NCI-H774 (cell line): ENCODE results near the gene IL36RN.

ENCODE experiments used
- DNase-seq: peaks from one replicate; lab custom pipeline; 2025; lab: John Stamatoyannopoulos, UW

Gene IL36RN

DNA sequence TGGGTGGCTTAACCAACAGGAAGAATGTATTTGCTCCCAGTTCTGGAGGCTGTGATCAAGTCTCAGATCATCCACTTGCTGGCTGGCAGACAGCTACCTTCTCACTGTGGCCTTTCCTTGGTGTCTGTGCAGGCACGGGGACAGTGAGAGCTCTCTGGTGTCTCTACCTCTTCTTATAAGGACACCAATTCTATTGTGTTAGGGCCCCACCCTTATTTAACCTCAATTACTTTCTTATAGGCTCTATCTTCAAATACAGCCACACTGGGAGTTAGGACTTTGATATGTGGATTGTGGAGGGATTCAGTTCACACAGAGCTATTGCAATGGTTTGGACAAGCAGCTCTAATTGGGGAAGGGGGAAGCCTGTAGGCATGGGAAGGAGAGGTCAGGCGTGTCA lies 43.1 kb downstream of the IL36RN start:
- no peak for DNase-seq

DNA sequence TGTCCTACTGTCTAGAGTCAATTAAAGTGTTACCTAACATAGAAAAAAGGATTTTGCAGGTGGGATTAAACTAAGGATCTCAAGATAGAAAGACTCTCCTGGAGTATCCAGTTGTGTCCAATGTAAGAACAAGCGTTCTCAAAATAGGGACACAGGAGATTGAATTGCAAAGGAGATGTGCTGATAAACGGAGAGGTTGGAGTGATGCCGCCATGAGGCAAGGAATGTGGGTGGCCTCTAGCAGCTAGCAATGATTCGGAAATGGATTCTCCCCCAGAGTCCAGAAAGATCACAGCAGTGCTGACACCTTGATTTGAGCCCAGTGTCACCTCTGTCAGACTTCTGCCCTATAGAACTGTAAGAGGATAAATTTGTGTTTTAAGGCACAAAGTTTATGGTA lies 44.3 kb downstream of the IL36RN start:
- no peak for DNase-seq

DNA sequence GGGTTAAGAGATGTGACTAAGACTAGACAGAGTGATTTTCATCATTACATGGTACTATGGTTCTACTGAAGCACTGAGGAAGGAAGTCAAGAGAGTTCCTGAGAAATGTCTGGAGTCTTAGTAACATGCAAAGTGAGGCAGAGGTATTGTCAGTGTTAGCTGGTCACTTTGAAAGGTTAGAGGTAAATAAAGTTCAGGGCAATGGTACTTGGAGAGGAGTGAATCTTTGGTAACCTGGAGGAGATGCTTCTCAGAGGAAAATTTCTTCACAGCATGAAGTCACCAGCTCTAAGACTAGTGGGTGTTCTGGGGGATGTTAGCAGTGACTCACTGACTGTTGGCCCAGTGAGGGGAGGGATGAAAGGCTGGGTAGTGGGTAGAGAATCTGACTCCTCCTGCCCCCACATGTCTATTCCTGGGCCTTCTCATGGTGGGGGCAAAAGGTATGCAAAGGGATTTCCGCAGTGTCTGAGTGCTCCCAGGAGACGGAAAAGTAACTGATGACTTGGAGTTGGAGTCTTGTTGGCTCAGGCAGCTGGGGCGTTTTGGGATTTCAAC lies 45.1 kb downstream of the IL36RN start:
- DNase-seq = no peak

DNA sequence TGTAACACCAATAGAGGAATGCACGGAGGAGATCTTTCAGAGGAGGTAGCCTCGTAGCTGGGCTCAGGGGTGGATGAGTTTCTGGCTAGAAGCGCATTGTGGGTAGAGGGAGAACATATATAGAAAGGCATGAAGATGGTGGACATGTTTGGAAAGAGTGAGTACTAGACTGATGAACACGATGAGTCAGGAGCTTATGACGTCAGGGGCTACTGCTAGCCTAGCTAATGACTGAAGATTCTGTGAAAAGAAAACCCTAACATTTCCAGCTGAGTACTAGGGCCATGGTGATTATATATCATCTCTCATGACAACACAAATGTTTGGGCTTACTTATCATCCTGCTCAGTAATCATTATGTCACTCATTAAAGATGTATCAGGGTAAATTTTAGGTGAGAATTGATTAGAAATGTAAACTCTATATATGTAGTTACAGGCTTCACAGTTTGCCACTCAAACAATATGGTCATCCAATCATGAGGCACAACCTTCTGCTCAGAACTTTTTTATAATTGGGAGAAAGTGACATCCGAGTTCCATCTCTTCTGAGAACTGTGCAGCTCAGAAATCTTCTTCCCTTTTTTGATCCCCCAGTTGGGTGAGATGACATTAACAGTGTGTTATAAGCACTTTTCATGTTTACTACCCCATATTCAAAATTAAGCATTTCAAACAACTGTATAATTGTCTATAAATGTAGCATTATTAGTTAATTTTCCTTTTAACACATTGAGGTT lies 46.2 kb downstream of the IL36RN start:
- no peak for DNase-seq

DNA sequence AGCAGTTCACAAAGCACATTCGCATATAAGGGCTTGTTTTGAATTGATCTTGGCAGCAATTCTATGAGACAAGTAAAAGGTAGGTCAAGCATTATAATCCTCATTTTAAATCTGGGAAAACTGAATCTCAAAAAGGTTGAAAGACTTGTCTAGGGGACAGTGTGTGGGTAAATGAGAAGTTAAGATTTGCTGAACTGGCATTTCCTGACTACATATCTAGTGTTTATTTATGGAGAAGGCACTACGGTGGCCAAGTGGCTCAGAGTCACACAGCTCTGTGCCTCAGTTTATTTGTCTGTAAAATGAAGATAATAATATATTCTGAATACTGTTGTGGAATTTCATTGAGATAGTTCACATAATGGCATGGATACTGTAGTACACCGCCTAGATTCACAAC lies 52.1 kb downstream of the IL36RN start:
- DNase-seq = peak; percentile 0

DNA sequence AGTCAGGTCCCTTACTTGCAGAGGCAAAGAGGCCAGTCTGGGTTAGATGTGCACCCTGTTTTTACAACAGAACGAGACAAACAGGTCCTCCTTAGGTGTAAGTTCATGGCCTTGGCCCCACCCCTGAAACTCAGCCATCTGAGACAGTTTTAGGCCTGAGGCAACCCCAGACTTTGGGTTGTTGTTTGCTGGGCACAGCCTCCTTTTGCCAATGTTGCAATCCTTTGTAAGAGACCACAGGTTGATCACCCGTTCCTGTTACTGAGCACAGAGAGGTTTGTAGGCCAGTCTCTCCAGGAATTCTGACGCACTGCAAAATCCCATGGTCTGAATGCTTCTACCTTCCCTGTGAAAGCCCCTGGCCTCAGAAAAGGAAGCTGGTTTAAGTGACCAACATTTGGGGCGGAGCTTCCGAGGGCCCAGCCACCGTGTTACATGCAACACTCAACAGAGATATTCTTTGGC lies 52.9 kb downstream of the IL36RN start:
- no peak for DNase-seq

DNA sequence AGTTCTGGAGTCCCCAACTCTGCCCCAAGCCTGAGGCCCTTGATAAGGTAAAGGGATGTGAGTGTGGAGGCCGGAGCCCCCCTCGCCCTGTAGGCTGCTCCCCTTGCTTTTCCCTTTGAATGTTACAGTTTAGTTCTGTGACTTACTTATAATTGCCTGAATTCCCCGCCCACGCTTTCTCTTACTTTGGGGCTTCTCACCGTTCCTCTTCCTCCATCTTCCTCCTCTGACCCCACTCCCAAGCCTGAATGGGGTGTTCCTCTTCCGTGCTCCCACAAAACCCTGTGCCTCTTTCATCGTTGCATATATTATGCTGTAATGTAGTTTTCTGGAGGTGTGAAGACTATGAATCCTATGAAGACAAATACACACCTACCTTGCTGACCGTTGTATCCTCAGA lies 53.4 kb downstream of the IL36RN start:
- DNase-seq = no peak

DNA sequence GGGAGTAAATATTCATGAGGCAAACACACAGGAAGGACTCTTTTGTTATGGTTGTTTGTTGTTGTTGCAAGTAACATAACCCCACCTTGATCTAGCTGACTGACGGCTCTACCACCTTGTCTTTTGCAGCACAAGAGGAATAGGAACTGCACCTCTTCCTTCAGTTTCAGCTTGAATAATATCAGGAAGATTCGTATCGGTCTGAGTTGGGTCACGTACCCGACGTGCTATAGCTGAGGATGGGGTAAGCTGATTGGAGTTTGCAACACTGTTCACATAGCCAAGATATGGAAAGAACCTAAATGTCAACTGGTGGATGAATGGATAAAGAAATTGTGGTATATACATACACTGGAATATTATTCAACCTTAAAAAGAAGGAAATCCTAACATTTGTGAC lies 53.9 kb downstream of the IL36RN start:
- DNase-seq = no peak

DNA sequence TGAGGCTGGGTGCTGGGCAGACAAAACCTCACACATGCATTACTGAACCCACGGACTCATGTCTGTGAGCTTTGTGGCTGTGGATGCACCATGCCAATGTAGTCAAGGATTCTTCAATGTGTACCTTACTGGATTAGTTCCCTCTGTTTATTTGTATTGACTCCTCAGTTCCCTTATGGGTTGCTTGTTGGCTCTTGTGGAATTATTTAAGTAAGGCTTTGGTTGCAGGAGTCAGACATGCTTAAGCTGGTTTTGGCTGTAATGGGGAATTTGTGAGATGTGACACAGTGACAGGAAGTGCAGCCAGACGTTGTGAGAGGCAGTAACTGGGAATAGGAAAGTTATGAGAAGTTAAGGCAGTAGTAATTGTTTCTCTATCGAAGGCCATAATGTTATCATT lies 54.8 kb downstream of the IL36RN start:
- no peak for DNase-seq
